HG03159 (cell line): Measurements from ENCODE around the gene BICDL2.
A peak's percentile ranks its signal among the peaks of the same experiment; 100 is the strongest.

ENCODE experiments used
- ATAC-seq: cut with Tn5 transposase; IDR thresholded peaks from one replicate; pipeline ENCODE4 v1.9.1; 2021; ENCODE audit warnings: mild to moderate bottlenecking, moderate library complexity; ENCODE audit not compliant: unreplicated experiment

The BICDL2 gene

DNA sequence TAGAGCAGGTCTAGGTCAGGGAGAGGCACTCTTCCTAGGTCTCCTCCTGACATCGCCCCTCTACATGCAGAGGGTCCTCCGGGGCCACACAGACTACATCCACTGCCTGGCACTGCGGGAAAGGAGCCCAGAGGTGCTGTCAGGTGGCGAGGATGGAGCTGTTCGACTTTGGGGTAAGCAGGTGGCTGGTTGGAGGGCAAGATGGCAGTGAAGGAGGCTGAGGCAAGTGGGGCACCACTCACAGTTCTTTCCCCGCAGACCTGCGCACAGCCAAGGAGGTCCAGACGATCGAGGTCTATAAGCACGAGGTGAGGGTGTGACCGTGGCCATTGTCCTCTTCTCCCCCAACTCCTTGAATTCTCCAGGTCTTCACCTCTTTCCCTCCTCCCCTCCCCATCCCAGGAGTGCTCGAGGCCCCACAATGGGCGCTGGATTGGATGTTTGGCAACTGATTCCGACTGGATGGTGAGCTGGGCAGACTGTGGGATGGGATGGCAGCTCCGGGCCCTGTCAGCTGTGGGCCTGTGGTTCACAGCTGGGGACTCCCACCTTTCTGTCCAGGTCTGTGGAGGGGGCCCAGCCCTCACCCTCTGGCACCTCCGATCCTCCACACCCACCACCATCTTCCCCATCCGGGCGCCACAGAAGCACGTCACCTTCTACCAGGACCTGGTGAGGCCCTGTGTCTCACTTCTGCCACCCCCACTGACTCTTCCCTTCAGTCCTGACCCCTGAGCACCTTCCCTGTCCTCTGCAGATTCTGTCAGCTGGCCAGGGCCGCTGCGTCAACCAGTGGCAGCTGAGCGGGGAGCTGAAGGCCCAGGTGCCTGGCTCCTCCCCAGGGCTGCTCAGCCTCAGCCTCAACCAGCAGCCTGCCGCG, 9.9 kb downstream of the BICDL2 start:
- no peak for ATAC-seq

DNA sequence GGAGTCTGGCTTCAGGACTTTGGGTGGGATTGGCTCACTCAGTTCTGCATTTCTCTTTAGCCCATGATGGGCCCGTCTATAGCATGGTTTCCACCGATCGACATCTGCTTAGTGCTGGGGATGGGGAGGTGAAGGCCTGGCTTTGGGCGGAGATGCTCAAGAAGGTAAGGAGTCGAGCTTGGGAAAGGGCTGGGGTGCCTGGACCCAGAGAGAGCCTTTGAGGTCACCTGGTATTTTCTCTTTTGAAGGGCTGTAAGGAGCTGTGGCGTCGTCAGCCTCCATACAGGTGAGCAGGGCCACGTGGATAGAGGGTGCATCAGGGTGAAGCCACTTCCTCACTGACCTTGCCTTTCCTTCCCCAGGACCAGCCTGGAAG, 10.8 kb downstream of the BICDL2 start:
- no peak for ATAC-seq

DNA sequence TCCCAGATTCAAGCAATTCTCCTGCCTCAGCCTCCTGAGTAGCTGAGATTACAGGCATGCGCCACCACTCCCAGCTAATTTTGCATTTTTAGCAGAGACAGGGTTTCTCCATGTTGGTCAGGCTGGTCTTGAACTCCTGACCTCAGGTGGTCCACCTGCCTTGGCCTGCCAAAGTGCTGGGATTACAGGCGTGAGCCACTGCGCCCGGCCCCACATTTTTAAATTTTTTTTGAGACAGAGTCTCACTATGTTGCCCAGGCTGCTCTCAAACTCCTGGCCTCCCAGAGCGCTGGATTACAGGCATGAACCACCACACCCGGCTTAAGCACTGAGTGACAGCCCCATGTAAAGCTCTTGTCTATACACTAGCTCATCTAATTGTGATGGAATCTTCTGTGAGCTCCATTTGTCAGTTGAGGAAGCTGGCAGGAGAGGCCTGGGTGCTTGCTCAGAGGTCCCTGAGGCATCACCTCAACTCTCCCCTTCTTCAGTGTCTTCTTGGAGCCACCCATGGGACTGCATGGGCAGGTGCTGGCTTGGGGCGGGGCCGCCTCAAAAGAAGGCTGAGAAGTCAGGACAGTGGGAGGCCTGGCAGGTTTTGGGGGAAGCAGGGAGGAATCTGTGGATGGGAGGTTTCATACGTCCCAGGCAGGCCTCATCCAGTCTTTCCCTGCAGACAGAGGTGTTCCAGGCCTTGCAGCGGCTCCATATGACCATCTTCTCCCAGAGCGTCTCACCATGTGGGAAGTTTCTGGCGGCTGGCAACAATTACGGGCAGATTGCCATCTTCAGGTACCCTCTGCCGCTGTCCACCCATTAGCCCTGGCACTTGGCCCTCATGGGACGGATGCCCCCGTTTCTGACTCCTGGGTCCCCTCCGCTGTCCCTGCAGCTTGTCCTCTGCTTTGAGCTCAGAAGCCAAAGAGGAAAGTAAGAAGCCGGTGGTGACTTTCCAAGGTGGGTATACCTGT, 11.4 kb downstream of the BICDL2 start:
- ATAC-seq, result no peak

DNA sequence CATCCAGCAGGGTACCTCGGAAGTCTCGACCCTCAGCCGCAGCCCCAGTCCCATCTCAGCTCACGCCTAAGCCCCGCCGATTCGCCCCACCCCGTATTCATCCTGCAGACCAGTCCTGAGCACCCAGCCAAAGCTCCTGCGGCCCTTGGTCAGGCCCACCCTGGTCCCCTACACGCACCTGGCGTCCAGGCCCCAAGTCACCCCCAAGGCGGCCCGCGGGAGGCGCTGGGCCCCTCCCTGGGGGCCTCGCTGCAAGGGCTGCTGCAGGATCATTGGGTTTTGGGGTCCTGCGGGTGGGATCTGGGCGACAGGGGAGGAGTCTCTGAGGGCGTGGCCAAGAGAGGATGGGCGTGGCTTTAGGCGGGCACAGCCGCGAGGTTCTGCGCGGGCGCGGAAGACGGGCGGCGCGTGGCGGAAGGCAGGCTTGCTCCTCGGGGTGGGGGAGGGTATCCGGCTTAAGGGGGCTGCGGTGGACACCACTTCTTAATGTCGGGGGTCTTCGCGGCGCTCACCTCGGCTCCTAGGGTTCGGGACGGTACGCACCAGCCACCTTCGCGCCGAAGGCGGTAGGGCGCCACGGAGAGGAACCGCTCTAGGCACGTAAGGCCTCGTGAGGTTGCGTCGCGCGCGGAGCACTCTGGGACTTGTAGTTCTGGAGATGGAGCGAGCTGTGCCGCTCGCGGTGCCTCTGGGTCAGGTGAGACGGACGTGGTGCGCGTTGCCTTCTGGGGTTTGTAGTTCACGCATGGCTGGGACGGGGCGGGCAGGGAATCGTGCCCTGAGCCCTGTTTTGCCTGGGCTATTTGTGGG, 12.9 kb downstream of the BICDL2 start, which contains the start of the genes HCFC1R1 and THOC6:
TSS of gene HCFC1R1 (minus strand) at position 274 of the 810 bp plus-strand sequence. CDS start at position 273, 1 bp downstream.
TSS of gene THOC6 (plus strand) at position 367 of the 810 bp plus-strand sequence. CDS start at position 659, 292 bp downstream.
- peak; percentile 75 for ATAC-seq

DNA sequence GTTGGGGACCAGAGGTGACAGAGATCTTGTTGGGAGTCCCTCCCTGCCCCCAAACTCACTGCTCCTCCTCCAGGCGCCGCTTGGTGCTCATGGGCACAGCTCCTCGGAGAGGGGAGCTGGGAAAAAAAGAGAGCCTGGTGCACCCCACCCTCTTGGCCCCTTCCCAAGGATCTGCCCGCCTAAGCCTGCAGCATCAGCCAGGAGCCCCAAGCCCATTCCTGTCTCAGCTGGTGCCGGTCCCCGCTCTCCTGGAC, 13.4 kb downstream of the BICDL2 start:
- ATAC-seq, result no peak

DNA sequence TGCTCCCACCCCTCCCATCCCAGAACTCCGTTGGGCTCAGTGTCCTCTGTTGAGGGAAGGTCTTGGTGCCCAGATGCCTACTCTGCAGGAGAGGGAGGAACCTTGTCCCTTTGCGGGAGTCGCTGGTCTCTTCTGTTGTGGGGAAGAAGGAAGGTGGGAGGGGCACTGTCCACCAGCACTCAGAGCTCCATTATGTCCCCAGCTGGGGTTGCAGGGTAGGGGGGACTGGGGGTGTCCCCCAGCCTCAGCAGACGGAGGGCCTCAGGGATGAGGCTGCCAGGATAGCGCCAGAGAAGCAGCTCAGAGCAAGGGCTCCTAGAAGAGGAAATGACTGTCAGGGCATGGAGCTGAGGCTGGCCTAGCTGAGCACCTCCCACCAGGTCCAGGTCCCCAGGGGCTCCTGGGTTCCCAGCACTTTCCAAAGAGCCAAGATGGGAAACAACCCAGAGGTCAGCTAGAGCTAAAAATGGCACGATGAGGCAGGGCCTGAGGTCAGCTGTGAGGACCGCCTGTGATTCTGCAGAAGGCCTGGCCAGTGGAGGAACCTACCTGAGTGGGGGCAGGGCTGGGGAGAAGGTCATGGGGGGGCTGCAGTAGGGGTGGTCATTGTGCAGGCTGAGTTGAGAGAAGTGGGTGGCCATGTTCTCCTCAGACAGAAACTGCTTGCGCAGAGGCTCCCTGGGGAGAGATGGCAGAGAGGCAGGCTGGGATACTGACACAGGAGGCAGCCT, 13.9 kb downstream of the BICDL2 start:
- no peak for ATAC-seq

DNA sequence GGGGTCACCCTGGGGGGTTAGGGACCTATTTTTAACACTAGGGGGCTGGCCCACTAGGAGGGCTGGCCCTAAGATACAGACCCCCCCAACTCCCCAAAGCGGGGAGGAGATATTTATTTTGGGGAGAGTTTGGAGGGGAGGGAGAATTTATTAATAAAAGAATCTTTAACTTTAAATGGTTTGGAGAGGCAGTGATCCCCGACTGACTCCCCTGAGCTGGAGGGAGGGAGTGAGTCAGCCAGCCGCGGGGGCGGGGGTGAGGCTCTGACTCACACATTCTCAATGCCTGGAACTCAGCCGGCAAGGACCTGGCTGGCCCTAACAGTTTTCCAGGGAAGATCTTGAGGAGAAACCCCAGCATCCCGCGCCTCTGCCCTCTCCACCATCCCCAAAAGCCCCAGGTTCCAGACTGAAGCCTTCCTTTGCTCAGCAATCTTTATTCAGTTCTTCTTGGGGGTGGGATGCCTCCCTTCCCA, 14.5 kb downstream of the BICDL2 start:
- ATAC-seq, result no peak

DNA sequence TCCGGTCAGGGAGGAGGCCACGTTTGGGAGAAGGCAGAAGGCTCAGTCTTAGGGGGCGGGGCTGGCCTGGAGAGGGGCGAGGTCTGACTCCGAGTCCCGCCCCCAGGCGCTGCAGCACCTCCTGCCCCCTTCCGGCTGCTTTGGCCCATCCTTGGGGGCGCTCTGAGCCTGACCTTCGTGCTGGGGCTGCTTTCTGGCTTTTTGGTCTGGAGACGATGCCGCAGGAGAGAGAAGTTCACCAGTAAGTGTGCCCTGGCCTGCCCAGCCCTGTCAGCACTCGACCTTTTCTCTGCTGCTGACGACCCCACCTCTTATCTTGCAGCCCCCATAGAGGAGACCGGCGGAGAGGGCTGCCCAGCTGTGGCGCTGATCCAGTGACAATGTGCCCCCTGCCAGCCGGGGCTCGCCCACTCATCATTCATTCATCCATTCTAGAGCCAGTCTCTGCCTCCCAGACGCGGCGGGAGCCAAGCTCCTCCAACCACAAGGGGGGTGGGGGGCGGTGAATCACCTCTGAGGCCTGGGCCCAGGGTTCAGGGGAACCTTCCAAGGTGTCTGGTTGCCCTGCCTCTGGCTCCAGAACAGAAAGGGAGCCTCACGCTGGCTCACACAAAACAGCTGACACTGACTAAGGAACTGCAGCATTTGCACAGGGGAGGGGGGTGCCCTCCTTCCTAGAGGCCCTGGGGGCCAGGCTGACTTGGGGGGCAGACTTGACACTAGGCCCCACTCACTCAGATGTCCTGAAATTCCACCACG, 15.1 kb downstream of the BICDL2 start:
- ATAC-seq, result no peak

DNA sequence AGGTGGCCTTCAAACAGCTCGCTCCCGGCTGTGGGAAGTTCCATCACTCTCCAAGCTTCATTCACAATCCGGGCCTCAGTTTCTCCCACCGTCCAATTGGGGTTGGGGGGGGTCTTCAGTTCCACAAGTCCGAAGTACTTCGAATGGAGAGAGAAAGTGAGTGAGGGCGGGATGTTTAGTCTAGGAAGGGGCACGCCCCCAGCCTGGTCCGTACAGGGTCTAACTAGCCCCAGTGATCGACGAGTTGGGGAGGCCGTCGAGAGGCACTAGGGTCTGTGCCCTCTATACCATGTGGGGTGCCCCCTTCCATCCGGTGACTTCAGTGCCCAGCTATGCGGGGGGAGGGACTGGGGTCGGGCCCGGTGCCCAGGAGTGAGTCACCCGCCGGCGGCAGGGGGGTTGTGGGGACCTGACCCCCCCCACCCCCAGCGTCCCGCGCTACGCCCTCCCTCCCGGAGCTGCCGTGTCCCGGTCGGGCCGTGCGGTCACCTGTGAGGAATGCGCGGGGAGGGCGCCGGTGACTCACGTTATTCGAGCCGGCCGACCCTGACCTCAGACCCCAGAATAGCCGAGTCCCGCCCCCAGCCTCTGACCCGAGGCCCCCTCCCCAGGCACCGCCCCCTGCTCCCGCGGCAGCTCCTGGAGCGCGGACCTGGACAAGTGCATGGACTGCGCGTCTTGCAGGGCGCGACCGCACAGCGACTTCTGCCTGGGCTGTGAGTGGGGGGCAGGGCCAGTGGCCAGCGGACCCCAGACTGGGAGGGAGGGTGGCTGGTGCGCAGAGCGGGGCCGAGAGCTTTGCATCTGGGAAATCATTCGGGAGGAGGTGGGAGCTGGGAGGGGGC, 15.9 kb downstream of the BICDL2 start:
- ATAC-seq, result no peak

DNA sequence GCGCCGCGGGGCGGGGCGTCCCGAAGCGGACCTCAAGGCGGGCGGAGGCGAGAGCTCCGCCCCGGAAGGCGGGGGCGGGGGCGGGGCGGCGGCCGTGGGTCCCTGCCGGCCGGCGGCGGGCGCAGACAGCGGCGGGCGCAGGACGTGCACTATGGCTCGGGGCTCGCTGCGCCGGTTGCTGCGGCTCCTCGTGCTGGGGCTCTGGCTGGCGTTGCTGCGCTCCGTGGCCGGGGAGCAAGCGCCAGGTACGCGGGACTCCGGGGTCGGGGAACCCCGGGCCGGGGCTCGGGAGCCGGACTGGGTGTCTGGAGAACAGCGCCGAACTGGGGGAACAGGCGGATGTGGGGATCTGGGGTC, 16.5 kb downstream of the BICDL2 start, which contains the start of gene TNFRSF12A:
TSS of gene TNFRSF12A (plus strand) at position 122 of the 357 bp plus-strand sequence. CDS start at position 152, 30 bp downstream.
- no peak for ATAC-seq

DNA sequence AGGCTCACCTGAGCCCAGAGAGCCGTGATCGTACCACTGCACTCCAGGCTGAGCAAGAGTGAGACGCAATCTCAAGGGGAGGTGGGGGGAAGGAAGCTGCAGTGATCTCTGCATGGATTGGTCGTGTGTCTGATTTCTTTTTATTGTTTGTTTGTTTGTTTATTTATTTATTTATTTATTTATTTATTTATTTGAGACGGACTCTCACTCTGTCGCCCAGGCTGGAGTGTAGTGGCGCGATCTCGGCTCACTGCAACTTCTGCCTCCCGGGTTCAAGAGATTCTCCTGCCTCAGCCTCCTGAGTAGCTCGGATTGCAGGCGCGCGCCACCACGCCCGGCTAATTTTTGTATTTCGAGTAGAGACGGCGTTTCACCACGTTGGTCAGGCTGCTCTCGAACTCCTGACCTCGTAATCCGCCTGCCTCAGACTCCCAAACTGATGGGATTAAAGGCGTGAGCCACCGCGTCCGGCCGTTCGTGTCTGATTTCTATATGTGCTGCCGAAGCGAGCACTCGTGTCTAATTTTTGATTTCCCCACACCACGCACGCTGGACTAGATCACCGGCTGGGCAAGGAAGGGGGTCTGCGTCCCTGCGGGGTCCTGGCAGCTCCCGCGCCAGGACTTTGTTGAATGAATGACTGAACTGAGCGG, 17.0 kb downstream of the BICDL2 start:
- ATAC-seq, result no peak

DNA sequence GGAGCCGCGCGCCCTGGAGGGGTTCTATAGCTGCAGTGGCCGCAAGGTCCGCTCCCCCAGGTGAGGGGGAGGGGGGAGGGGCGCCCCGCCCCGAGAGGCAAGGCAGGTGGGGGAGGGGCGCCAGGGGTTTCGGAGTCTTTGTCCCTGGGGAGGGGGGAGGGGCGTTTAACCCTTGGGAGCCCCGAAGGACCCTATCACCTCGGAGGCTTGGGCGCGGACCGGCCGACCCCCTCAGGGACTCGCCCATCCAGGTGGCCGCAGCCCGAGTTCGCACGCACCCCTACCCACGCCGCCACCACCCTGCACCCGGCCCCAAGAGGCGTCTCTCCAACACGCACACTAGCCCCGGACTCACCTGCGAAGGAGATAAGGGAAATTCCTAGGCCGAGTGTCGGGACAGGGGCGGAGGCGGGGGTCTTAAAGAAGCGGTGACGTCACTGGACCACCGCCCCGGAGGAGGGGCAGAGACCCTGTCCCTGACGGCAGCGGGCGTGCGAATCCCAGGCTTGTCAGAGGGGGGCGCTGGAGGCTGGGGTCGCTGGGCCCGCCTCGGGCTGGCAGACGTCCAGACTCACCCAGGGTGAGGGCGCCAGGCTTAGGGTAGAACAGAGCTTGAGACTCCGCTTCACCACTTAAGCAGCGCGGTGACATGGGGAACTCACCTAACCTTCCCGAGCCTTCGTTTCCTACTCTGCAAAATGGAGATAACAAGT, 18.8 kb downstream of the BICDL2 start, which contains the start of gene CLDN6:
TSS of gene CLDN6 (minus strand) at position 390 of the 713 bp plus-strand sequence. CDS start 2,162 bp downstream, outside the sequence.
- ATAC-seq, result no peak

DNA sequence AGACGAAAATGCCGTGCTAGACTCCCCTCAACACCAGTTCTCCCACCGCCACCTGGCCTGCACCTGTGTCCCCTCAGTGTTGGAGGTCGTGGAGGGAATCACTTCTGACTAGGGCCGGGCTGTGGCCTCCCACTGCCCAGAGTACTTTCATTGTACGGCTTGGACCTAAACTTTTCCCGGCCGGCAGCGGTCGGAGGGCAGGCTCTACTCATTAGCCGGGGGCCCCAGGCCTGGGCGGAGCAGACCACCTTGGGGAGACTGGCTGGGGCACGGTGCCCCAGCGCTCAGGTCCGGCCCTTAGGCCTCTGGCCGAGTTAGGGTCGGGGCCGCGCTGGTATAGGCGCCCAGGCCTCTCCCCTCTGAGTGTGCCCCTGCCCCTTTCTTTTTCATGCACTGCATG, 19.4 kb downstream of the BICDL2 start:
- no peak for ATAC-seq

DNA sequence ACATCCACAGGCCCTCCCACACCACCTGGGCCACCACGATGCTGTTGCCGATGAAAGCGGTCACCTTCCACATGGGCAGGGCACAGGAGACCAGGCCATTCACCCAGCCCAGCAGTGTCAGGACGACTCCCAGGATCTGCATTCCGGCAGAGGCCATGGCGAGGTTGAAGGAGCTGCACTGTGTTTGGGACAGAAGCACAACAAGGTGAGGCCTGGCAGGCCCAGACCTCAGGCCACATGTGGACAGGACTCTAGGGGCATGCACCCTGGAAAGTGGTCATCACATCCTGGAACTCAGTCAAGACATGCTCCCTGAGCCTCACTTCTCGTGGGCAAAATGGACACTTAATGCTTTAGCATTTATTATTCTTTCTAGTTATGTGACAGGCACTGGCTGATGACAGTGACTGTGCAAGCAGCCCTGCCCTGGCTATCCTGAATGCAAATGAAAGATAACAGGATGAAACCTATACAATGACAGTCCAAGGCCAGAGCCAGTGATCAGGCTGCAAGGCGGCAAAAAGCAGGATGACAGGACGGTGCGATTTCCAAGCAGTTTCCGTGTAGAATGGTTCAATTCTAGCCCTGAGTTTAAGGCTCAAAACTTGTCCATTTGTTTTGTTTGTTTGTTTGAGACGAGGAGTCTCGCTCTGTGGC, 20.8 kb downstream of the BICDL2 start:
- no peak for ATAC-seq

DNA sequence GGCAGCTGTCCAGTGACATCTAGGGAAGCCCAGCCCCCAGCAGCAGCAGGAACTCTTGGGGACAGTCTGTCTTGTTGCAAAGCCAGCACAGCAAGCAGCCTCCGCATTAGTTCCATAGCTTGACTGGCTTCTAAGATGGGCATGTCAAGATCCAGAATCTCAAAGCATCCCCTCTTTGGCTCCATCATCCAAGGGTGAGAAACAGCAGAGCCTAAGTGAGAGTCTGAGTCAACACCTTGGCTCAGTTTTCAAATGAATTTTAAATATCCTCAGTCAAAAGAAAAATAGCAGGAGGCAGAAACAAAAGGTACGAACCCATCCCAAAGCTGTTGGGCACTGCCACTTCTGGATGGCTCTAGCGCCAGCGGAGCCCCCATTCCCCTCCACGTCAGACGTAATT, 21.8 kb downstream of the BICDL2 start:
- no peak for ATAC-seq

DNA sequence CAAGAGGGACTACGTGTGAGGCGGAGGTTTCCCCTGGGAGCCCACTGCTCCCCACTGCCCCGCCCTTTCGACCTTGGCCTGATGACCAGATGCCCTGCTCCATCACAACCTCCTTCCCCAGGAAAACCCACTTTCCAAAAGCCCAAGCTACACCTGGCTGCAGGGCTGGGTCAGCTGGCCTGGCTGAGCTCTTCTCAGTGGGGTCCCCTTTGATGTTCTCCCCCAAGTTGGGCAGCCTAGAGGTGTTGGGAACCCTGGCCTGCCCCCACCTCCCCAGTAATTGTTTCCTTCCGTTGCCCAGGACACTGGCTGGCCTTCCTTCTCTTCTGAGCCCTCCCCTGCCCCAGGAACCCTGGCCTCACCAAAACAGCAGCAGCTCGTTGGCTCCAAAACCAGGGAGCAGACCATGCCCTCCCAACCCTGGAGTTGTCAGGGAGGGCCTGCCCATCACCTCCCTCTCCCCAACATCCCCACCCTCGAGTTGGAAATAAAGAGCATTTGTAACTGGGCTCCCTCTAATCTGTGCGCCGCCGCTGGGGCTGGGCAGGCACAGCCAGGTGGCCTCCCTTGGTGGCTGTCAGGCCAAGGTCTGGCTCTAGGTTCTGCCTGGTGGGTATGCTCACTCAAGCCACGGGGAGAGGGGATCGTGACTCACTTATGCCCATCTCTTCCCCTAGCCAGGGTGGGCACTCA, 22.6 kb downstream of the BICDL2 start:
- no peak for ATAC-seq
